ENCODE results near the gene SAPCD1. TPM values are rescaled to one million over a fixed set of nuclear protein-coding genes. Genes with fewer than 3 reads are reported as not detected.
A peak's percentile ranks its signal among the peaks of the same experiment; 100 is the strongest.

The SAPCD1 gene
- total RNA-seq, 1 experiment from 2014 or later: 18.2 TPM

DNA sequence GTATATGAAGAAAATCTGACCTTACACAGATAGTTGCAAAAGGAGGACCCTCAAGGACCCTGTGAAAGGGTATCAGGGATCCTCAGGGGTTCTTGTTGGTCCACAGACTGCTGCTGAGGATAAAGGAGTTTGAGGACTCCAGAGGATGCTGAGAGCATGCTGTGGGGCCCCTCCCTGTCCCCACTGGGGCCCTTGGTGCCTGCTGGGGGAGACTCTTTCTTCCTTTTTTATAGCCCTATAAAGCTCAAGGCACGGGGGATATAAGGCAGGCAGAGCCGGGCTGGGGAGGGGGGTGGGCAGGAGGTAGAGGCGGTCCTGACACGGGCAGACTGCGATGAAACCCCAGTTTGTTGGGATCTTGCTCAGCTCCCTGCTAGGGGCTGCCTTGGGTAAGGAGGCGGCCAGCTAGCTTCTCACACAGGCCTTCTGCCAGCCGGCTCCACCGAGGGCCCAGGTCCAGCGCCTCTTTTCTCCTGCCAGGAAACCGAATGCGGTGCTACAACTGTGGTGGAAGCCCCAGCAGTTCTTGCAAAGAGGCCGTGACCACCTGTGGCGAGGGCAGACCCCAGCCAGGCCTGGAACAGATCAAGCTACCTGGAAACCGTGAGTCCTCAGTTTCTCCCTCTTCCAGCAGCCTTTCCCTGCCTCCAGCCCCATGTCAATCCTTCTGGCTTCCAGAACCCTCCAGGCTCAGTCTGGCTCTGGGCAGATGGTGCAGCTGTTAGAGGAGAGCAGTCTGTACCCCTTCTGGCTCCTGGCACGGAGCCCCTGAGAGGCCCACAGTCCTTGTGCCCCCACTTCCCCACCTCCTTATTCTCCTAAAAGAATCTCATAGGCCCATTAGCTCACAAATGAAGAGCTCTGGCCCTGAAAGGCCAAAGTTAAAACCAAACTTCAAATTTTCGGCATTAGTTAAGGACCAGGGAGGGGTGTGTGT lies 47.2 kb upstream of the SAPCD1 start, which contains the start of gene LY6G6D:
Gene LY6G6D, plus strand, starts transcription at position 327 of the 937 bp plus-strand sequence. Its CDS starts 8 bp downstream, at position 335.
- RAD21 ChIA-PET (ENCODE audit: low non-redundant PET in 1 of 2, low total read pairs in 2 of 2, uncharacterized antibody in 2 of 2, unreplicated experiment in 2 of 2): no interaction called here

More for the DNA sequence above, 47.2 kb upstream of the SAPCD1 start, which contains the start of gene LY6G6D:
- H3K79me2 ChIP-seq (ENCODE audit: insufficient read depth, low read length): no peaks in the 10 kb centered on the region
- no peak within 1 kb of the TSS for H3K27ac ChIP-seq (ENCODE audit: low read depth, low read length)
- no TSS peak for BruUV-seq (replicated peaks)
- H3K9ac ChIP-seq (ENCODE audit: low read length): peak within 1 kb of the TSS; percentile 28
- no peaks in the 10 kb centered on the region for H3K9me2 ChIP-seq (ENCODE audit: insufficient read depth)
- peak within 1 kb of the TSS; percentile 67 for H3K4me2 ChIP-seq (ENCODE audit: low read length)
- H3K9me3 ChIP-seq (ENCODE audit: control insufficient read depth in 1 of 2, insufficient read depth in 1 of 2, low read depth in 1 of 2, low read length in 2 of 2): no peaks in the 10 kb centered on the region
- TF ChIP-seq ZNF274 (IDR thresholded peaks at IDR 0.05; ENCODE audit: low read depth, low read length) (no peak), EZH2phosphoT487 (IDR thresholded peaks at IDR 0.05; ENCODE audit: borderline replicate concordance) (no peak), POLR2A (IDR thresholded peaks at IDR 0.05; ENCODE audit: borderline replicate concordance, extremely low read depth, insufficient read depth, insufficient read length) (no peak)
- TF ChIP-seq, protein P1, sequence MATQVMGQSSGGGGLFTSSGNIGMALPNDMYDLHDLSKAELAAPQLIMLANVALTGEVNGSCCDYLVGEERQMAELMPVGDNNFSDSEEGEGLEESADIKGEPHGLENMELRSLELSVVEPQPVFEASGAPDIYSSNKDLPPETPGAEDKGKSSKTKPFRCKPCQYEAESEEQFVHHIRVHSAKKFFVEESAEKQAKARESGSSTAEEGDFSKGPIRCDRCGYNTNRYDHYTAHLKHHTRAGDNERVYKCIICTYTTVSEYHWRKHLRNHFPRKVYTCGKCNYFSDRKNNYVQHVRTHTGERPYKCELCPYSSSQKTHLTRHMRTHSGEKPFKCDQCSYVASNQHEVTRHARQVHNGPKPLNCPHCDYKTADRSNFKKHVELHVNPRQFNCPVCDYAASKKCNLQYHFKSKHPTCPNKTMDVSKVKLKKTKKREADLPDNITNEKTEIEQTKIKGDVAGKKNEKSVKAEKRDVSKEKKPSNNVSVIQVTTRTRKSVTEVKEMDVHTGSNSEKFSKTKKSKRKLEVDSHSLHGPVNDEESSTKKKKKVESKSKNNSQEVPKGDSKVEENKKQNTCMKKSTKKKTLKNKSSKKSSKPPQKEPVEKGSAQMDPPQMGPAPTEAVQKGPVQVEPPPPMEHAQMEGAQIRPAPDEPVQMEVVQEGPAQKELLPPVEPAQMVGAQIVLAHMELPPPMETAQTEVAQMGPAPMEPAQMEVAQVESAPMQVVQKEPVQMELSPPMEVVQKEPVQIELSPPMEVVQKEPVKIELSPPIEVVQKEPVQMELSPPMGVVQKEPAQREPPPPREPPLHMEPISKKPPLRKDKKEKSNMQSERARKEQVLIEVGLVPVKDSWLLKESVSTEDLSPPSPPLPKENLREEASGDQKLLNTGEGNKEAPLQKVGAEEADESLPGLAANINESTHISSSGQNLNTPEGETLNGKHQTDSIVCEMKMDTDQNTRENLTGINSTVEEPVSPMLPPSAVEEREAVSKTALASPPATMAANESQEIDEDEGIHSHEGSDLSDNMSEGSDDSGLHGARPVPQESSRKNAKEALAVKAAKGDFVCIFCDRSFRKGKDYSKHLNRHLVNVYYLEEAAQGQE (IDR thresholded peaks at IDR 0.05; ENCODE audit: low read depth): no peak
- 0 out of 4 replicates have a peak within 1 kb of the TSS, but pooled peaks of 1 of the 2 experiments have one; percentile 15 for H3K4me3 ChIP-seq (replicated peaks in 1 of 2; ENCODE audit: low read depth in 1 of 2, low read length in 2 of 2)
- peak within 1 kb of the TSS; percentile 79 for H2AFZ ChIP-seq (ENCODE audit: low read depth, low read length, poor library complexity, severe bottlenecking)
- DNase-seq (ENCODE audit: low read depth, low spot score) (no peak), ATAC-seq (no peak)
- POLR2A ChIA-PET: interaction anchor here (0.7 to 1.2 kb wide), 3 partner anchors 10 to 112 kb away, joined by 3 to 5 read pairs (median 3); partner anchors contain the start of gene HSPA1B
- no peaks in the 10 kb centered on the region for H3K27me3 ChIP-seq (ENCODE audit: insufficient read depth, low read length)
- CTCF ChIA-PET: interaction anchor here (1.0 to 1.3 kb wide), 2 partner anchors 76 to 115 kb away, joined by 3 to 6 read pairs; no protein-coding TSS in a partner anchor
- peaks cover 41 to 55% of the 10 kb centered on the region in 2 experiments for H3K4me1 ChIP-seq (ENCODE audit: control insufficient read depth in 1 of 2, insufficient read depth in 2 of 2, low read length in 2 of 2)
- intact Hi-C loops (cut with micrococcal nuclease): no loop called here
- no peaks in the 10 kb centered on the region for H4K20me1 ChIP-seq (ENCODE audit: insufficient read depth)
- H3K36me3 ChIP-seq (ENCODE audit: control insufficient read depth in 1 of 2, insufficient read depth in 2 of 2, low read length in 2 of 2): no peaks in the 10 kb centered on the region

All from HCT116 (cell line).